HG02840 (cell line): Measurements from ENCODE around the gene SFTPA1.
"Not testable (repeated sequence)": the region's sequence is repeated elsewhere in the genome, so short reads cannot be mapped to it uniquely, and the experiment has no call there.

Experiments
- ATAC-seq: cut with Tn5 transposase; IDR thresholded peaks from one replicate; pipeline ENCODE4 v1.9.1; 2021; ENCODE audit warnings: mild to moderate bottlenecking, moderate library complexity, moderate number of reproducible peaks; ENCODE audit not compliant: unreplicated experiment, low FRiP score

SFTPA1 gene

DNA sequence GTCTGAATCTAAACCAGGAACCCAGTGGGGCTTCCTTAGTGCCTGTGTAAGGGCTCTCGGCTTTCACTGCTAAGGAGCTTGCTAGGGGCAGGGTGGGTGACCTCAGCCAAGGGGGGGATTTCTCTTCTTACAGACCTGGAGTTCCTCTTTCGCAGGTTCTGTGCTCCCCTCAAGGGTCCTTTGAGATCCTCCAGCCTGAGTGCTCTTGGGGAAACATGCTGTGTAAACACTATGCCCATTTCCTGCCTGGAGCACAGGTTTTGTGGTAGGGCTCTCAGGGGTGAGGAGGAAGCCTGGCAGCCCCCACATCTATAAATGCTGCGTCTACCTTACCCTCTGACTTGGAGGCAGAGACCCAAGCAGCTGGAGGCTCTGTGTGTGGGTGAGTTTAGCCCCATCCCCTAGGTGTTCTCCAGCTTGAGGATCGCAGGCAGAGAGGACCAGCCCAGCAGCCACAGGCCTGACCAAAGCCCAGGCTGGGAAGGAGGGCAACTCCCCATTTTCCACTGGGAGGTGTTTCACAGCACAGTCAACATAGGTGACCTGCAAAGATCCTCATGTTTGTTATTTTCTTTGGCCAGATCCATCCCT, at the start of gene SFTPA1:
SFTPA1 (plus strand) TSS at position 339 of the 591 bp plus-strand sequence. CDS start 887 bp downstream, outside the sequence.
- ATAC-seq, result no peak

GRCh38 chr10:79561257-79561656, 49.5 kb upstream of the SFTPA1 start:
- no peak for ATAC-seq

DNA sequence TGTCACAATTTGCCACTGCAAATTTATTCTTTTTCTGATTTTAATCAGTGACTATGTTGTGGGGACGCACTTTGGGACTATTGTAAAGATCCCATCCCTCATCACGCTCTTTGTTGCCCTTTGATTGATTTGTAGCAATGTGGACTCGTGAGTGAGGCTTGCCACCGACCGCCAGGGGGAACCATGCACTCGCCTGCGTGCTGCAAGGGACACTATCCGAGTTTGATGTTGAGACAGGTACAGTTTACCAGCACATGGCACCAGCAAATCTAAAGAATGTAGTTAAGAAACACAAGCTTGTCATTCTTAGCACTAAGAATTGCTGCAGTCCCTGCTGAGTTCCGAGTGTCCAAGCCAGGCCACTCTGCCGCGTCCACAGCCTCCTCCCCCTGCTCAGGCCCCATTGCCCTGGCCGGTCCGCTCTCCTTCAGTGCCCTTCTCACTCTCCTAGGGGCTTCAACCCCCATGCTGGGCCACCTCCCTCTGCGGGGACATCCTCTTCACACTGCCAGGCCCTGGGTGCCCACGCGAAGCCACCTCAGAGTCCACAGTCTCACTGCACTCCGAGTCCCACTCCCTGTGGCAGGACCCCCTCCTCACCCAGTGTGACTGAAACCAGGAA, 48.5 kb upstream of the SFTPA1 start:
- no peak for ATAC-seq

DNA sequence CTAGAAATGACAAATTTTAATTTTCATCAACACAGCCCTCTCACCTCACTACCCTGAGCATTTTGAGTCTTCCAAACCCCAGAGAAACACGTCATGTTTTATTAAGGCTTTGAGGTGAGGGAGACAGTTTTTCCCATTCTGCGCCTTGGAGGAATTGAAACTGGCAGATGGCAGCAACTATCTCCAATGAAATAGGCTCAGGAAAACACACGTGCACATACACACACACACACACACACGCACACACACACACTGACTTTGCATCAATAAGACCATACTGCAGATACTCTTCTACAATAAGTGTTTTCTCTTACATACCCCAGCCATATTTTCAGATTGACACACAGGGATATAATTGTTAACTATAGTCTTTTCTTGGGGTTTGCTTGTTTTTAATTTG, 47.3 kb upstream of the SFTPA1 start:
- ATAC-seq, result no peak

DNA sequence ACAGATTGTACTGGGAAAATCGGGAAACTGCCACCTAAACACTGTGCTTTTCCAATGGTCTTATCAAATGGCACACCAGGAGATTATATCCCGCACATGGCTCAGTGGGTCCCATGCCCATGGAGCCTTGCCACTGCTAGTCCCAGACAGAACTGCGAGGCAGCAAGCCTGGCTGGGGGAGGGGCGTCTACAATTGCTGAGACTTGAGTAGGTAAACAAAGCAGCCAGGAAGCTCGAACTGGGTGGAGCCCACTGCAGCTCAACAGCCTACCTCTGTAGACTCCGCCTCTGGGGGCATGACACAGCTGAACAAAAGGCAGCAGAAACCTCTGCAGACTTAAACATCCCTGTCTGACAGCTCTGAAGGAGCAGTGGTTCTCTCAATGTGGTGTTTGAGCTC, 40.1 kb upstream of the SFTPA1 start:
- ATAC-seq, result not testable (repeated sequence)

DNA sequence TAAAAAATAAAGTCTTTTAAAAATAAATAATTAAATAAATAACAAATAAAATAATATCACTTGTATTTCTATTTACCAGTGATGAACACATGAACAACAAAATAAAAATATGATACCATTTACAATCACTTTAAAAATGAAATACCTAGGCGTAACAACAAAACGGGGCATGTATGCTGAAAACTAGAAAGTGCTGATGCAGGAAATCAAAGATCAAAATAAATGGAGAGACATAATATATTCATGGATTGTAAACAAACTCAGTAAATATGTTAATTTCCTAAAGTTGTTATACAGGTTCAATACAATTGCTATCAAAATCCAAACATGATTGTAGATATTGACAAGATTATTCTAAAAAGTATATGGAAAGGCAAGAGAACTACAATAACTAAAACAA, 31.4 kb upstream of the SFTPA1 start:
- ATAC-seq, result no peak

DNA sequence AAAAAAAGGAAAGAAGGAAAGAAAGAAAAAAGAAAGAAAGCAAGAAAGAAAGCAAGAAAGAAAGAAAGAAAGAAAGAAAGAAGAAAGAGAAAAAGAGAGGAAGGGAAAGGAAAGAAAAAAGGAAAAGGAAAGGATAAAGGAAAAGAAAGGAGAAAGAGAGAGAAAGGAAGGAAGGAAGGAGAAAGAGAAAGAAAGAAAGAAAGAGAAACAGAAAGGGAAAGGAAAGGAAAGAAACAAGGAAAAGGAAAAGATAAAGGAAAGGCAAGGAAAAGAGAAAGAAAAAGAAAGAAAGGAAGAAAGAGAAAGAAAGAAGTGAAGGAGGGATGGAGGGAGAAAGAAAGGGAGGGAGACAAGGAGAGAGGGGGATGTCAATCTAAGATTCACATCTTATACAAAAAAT, 29.7 kb upstream of the SFTPA1 start:
- ATAC-seq, result no peak

- no peak for ATAC-seq
These were observed 28.6 kb upstream of the SFTPA1 start for GRCh38 chr10:79582096-79582495.

DNA sequence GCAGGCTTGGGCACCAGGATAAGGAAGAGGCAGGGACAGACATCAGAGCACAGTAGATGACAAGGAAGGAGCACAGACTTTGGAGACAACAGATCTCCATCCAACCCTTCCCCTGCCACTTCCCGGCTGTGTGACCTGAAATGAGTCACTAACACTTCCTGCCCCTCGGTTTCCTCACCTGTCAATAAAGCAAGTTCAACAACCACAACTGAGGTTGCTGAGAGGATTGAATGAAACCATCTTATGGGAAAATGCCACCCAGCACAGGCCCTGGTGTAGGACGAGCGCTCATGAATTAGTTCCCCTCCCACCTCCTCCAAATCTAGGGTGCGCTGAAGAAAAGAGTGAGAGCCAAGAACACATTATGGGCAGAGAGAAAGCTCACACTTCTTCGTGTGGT, 27.8 kb upstream of the SFTPA1 start:
- not testable (repeated sequence) for ATAC-seq

DNA sequence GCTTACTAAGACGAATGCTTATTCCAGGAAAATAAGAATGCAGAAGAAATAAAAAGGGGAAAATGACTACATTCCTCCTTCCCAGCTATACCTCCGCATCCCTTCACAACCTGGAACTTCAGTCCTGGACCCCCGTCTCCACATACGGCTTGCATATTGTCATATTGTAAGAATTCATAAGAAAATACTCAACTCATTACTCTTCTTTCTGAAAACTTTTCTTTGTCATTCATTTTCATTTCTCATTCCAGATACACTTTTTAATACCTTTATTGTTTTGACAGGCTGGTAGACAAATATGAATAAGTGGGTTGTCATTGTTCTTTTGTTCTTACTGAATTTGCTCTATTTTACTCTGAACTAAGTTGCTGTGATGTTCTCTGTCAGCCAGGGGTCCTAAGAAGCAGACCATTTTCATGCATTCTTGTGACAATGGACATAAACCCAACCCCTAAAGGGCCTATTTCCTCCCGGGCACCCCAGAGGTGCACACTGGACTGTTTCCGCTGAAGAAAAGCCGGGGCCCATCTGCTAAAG, 27.2 kb upstream of the SFTPA1 start:
- no peak for ATAC-seq

- no peak for ATAC-seq
These were observed 24.7 kb upstream of the SFTPA1 start for GRCh38 chr10:79585870-79586527.

DNA sequence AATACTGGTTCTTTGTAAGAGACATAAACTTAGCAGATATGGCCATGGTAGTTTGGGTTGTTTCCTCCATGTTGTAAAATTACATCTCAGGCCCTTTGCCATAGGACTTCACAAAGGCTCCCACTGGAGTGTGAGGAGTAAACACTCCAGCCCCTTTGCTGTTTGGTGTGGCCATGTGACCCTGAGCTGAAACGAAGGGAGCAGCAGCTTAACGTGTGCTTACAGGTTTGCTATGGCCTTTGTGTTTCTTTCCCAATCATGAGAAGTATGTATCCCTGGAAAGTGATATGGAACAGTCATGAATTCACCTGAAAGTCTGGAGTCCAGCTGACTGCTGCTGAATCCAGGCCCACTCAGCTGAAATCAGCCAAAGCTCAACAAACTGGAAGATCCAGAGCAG, 23.8 kb upstream of the SFTPA1 start:
- no peak for ATAC-seq

GRCh38 chr10:79588800-79589199, 21.9 kb upstream of the SFTPA1 start:
- no peak for ATAC-seq

DNA sequence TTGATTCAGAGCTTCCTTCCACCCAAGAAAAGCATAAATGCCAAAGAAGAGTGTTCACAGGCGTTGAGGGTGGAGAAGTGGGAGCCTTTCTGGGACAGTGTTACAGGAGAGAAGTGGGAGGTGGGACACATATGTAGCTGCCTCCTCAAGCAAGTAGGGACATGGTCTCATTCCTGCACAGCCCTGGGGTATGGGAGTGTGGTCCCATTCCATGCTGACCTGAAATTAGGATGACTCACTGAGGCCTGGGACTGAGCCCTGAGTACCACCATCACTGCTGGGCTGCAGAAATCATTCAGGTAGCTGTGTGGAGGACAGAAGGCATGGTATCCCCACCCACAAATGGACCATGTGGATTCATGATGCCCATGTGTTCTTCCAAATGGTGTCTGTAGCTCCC, 17.4 kb upstream of the SFTPA1 start:
- ATAC-seq, result no peak

DNA sequence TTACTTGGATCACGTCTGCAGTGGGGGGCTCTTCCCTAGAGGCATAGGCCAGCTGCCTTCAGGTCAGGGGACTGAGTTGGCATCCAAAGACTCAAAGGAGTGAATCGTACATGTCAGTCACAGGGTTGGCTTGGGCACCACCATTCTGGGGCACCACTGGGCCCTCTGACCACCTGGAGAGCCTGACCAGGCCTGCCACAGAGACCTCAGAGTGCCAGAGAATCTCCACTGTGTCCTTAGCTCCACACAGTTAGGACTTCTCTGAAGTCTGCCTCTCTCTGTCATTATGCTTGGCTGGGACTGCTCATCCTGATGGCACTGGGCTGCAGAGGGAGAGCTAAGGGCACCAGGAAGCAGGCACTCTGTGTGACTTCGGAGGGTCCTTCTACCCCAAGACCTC, 16.2 kb upstream of the SFTPA1 start:
- not testable (repeated sequence) for ATAC-seq

DNA sequence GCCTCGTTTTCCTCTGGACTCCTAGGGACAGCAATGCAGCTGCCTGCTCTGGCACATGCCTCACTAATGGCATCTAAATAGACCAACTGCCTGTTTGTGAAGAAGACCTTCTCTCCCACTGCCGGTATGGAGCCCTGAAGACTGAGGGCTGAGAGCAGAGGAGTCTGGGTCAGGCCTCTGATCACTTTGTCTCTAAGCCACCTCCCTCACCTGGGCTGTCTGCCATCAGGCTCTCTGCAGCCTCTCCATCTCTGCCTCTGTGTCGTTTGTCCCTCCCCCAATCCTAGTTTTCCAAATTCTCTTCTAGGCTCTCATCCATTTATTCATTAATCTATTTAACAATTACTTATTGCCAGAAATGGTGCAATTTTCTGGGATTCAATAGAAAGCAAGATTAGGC, 15.2 kb upstream of the SFTPA1 start:
- ATAC-seq, result no peak

DNA sequence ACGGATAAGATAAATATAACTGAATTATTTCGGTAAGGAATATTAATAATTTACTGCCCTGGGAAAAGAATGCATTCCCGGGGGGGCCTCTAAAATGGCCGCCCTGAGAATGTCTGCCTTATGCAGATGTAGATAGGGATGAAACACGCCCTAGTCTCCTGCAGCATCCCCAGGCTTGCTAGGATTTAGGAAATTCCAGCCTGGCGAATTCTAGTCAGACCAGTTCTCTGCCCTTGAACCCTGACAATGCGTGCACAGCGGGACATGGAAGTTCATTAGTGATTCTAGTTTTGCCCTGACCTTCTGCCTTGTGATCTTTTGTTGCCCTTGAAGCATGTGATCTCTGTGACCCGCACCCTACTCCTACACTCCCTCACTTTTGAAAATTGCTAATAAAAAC, 11.1 kb upstream of the SFTPA1 start:
- not testable (repeated sequence) for ATAC-seq

GRCh38 chr10:79601939-79602338, 8.8 kb upstream of the SFTPA1 start:
- no peak for ATAC-seq

DNA sequence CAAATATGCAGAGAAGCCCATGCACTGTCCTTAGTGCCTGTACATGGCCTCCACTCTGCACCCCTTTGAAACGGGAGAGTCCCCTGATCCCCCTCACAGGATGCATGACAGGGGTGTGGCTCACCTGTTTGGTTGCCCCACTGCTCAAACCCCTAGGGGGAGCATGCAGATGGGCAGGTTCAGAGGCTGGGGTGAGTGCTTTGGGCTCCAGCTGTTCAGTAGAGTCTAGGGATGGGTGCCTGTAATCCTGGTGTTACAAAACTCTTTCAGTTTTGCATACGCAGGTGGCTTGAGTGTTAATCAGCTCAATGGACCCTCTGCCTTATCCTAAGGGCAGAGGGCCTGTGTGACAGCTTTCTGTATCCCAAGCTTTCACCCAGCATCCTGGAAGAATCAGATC, 7.8 kb upstream of the SFTPA1 start:
- no peak for ATAC-seq

DNA sequence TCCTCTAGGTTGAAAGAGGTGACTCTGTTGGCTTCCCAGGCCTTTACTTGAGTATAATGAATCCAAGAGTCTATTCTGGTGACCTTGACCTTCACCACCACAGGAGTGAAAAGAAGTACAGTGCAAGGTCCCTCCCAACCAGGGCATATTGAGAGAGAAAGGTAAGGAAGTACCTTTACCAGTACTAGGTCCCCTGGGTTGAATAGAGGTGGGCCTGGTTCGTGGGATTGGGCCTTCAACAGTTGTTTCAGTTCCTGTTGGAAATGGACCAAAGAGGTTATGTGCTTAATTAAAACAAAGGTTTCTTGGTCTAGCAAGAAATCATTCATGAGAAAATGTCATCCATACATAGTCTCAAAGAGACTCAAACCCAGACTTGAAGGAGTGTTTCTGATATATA, 6.4 kb upstream of the SFTPA1 start:
- ATAC-seq, result no peak

GRCh38 chr10:79605308-79605707, 5.4 kb upstream of the SFTPA1 start:
- no peak for ATAC-seq
